ENCODE data around the gene MEGF6. TPM values are rescaled to one million over a fixed set of nuclear protein-coding genes. Genes with fewer than 3 reads are reported as not detected.

MEGF6 gene
- total RNA-seq, 1 experiment from 2014 or later, result 32.4 TPM

GRCh38 chr1:3614755-3615742 is 3.7 kb upstream of the MEGF6 start:
- Mint-ChIP-seq H3K4me1 (ENCODE audit: low read depth, unreplicated experiment) (peaks cover 33% of the 10 kb centered on the region), H3K36me3 (ENCODE audit: insufficient read depth, unreplicated experiment) (peaks cover 31% of the 10 kb centered on the region), H3K4me3 (ENCODE audit: low read depth, unreplicated experiment) (no peak overlapping the region), H3K27me3 (ENCODE audit: unreplicated experiment) (no peaks in the 10 kb centered on the region), H3K27ac (ENCODE audit: unreplicated experiment) (peak overlapping the region; percentile 12), H3K9me3 (ENCODE audit: low read depth, unreplicated experiment) (no peaks in the 10 kb centered on the region)
- CTCF ChIA-PET, result interaction anchor here (0.9 to 1.2 kb wide), 2 partner anchors 26 to 122 kb away, joined by 3 read pairs; no protein-coding TSS in a partner anchor
- DNase-seq, result peak; percentile 56
- TF ChIP-seq CTCF (IDR thresholded peaks at IDR 0.05; ENCODE audit: unreplicated experiment), result peak; percentile 57
- no TSS peak for BruUV-seq (replicated peaks)
- intact Hi-C loops (cut with micrococcal nuclease; ENCODE audit: unreplicated experiment), result loop anchor here (1.0 to 2.0 kb wide), 2 partner anchors 26 to 50 kb away; no protein-coding TSS in a partner anchor

- no TSS peak for BruUV-seq (replicated peaks)
- Mint-ChIP-seq H3K4me3 (ENCODE audit: low read depth, unreplicated experiment) (peak overlapping the region; percentile 79), H3K4me1 (ENCODE audit: low read depth, unreplicated experiment) (peaks cover 33% of the 10 kb centered on the region), H3K9me3 (ENCODE audit: low read depth, unreplicated experiment) (no peaks in the 10 kb centered on the region), H3K27ac (ENCODE audit: unreplicated experiment) (no peak overlapping the region), H3K27me3 (ENCODE audit: unreplicated experiment) (no peaks in the 10 kb centered on the region), H3K36me3 (ENCODE audit: insufficient read depth, unreplicated experiment) (peaks cover 31% of the 10 kb centered on the region)
- intact Hi-C loops (cut with micrococcal nuclease; ENCODE audit: unreplicated experiment), result no loop called here
- no peak for DNase-seq
- CTCF ChIA-PET, result no interaction called here
- no peak for TF ChIP-seq CTCF (IDR thresholded peaks at IDR 0.05; ENCODE audit: unreplicated experiment)
These were observed 815 bp upstream of the MEGF6 start for GRCh38 chr1:3612123-3612522.

GRCh38 chr1:3610527-3611169 is 660 bp downstream of the MEGF6 start:
- H3K4me3 Mint-ChIP-seq (ENCODE audit: low read depth, unreplicated experiment), result peak overlapping the region; percentile 79
- no peaks in the 10 kb centered on the region for H3K27me3 Mint-ChIP-seq (ENCODE audit: unreplicated experiment)
- H3K27ac Mint-ChIP-seq (ENCODE audit: unreplicated experiment), result no peak overlapping the region
- peaks cover 28% of the 10 kb centered on the region for H3K4me1 Mint-ChIP-seq (ENCODE audit: low read depth, unreplicated experiment)
- DNase-seq, result no peak
- no peaks in the 10 kb centered on the region for H3K9me3 Mint-ChIP-seq (ENCODE audit: low read depth, unreplicated experiment)
- intact Hi-C loops (cut with micrococcal nuclease; ENCODE audit: unreplicated experiment), result no loop called here
- TF ChIP-seq CTCF (IDR thresholded peaks at IDR 0.05; ENCODE audit: unreplicated experiment), result no peak
- TSS peak; percentile 36 for BruUV-seq (replicated peaks)
- CTCF ChIA-PET, result no interaction called here
- peaks cover 31% of the 10 kb centered on the region for H3K36me3 Mint-ChIP-seq (ENCODE audit: insufficient read depth, unreplicated experiment)

GRCh38 chr1:3609769-3610526 is 1.4 kb downstream of the MEGF6 start:
- H3K9me3 Mint-ChIP-seq (ENCODE audit: low read depth, unreplicated experiment), result no peaks in the 10 kb centered on the region

More at GRCh38 chr1:3609769-3610526, 1.4 kb downstream of the MEGF6 start:
- DNase-seq, result no peak
- Mint-ChIP-seq H3K4me3 (ENCODE audit: low read depth, unreplicated experiment) (peak overlapping the region; percentile 79), H3K4me1 (ENCODE audit: low read depth, unreplicated experiment) (peaks cover 21% of the 10 kb centered on the region), H3K36me3 (ENCODE audit: insufficient read depth, unreplicated experiment) (peaks cover 29% of the 10 kb centered on the region), H3K27me3 (ENCODE audit: unreplicated experiment) (no peaks in the 10 kb centered on the region), H3K27ac (ENCODE audit: unreplicated experiment) (no peak overlapping the region)
- BruUV-seq (replicated peaks), result no TSS peak
- intact Hi-C loops (cut with micrococcal nuclease; ENCODE audit: unreplicated experiment), result no loop called here
- CTCF ChIA-PET, result no interaction called here
- TF ChIP-seq CTCF (IDR thresholded peaks at IDR 0.05; ENCODE audit: unreplicated experiment), result no peak

All from Calu3 (cell line).